ENCODE measurements around the gene SYT12. TPM values are rescaled to one million over a fixed set of nuclear protein-coding genes. Genes with fewer than 3 reads are reported as not detected.

The SYT12 gene
- total and polyA plus RNA-seq, 7 donors, result under 0.01 to 1.1 (median 0.92) TPM; not detected in 4

DNA sequence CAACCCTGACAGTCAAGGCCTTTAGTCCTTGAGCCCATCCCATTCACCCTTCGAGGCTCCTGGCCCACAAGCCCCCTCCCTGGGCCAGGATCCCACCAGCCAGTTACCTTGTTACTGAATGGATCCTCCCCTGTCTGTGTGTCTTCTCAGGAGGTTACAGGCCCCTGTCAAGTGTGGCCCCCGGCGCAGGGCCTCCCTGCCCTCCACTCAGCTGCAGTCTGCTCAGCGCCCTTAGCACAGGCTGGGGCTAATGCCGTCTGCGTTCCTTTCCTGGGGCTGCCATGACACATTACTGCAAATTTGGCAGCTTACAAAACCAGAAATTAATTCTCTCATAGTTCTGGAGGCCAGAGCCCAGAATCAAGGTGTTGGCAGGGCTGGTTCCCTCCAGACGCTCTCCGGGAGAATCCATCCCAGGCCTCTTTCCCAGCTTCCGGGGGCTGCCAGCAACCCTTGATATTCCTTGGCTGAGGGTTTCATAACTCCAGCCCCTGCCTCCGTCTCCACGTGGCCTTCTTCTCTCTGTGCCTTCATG is 9.4 kb upstream of the SYT12 start:
- TF ChIP-seq, protein P1, sequence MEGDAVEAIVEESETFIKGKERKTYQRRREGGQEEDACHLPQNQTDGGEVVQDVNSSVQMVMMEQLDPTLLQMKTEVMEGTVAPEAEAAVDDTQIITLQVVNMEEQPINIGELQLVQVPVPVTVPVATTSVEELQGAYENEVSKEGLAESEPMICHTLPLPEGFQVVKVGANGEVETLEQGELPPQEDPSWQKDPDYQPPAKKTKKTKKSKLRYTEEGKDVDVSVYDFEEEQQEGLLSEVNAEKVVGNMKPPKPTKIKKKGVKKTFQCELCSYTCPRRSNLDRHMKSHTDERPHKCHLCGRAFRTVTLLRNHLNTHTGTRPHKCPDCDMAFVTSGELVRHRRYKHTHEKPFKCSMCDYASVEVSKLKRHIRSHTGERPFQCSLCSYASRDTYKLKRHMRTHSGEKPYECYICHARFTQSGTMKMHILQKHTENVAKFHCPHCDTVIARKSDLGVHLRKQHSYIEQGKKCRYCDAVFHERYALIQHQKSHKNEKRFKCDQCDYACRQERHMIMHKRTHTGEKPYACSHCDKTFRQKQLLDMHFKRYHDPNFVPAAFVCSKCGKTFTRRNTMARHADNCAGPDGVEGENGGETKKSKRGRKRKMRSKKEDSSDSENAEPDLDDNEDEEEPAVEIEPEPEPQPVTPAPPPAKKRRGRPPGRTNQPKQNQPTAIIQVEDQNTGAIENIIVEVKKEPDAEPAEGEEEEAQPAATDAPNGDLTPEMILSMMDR (IDR thresholded peaks at IDR 0.05), result no peak
- TF ChIP-seq EP300 (IDR thresholded peaks at IDR 0.05) (no peak), POLR2A (IDR thresholded peaks at IDR 0.05) (no peak), POLR2AphosphoS5 (IDR thresholded peaks at IDR 0.05) (no peak)
- intact Hi-C loops (cut with DNase I), result no loop called here
- peaks cover 0 to 6% (median 0%) of the 10 kb centered on the region in 3 donors for H3K27me3 ChIP-seq
- no peak for DNase-seq
- no peak overlapping the region for H3K27ac ChIP-seq
- H3K4me1 ChIP-seq, result no peaks in the 10 kb centered on the region
- H3K9me3 ChIP-seq, result no peaks in the 10 kb centered on the region
- H3K4me3 ChIP-seq, result no peak overlapping the region
- H3K36me3 ChIP-seq, result no peaks in the 10 kb centered on the region
- 89% methylated on average over 11 of the region's 11 CpGs for WGBS, 2 donors

DNA sequence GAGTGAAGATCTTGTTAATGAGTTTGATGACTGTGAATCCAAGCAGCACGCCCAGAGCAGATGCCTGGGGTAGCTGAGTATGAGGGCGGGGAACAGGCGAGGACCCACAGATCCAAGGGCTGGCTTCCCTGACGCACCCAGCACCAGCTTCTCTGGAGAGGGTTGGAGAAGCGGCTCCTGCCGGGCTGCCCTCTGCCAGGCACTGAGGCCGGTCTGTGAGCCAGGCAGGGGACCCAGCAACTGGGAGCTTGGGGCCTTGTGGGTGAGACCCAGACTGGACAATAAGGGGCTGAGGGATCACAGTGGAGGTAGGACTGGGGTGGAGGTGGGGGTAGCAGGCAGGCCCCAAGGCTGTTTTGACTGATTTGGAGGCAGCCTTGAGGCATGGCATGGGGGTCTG is 8.6 kb upstream of the SYT12 start:
- H3K4me3 ChIP-seq, result no peak overlapping the region
- no peaks in the 10 kb centered on the region for H3K9me3 ChIP-seq
- H3K36me3 ChIP-seq, result no peaks in the 10 kb centered on the region
- intact Hi-C loops (cut with DNase I), result no loop called here
- H3K4me1 ChIP-seq, result no peaks in the 10 kb centered on the region
- TF ChIP-seq EP300 (IDR thresholded peaks at IDR 0.05) (no peak), POLR2AphosphoS5 (IDR thresholded peaks at IDR 0.05) (no peak), POLR2A (IDR thresholded peaks at IDR 0.05) (no peak)
- TF ChIP-seq, protein P1 (IDR thresholded peaks at IDR 0.05), result no peak
- peaks cover 0 to 6% (median 0%) of the 10 kb centered on the region in 3 donors for H3K27me3 ChIP-seq
- no peak for DNase-seq
- WGBS, 2 donors, result 94% methylated on average over 7 of the region's 7 CpGs
- H3K27ac ChIP-seq, result no peak overlapping the region

DNA sequence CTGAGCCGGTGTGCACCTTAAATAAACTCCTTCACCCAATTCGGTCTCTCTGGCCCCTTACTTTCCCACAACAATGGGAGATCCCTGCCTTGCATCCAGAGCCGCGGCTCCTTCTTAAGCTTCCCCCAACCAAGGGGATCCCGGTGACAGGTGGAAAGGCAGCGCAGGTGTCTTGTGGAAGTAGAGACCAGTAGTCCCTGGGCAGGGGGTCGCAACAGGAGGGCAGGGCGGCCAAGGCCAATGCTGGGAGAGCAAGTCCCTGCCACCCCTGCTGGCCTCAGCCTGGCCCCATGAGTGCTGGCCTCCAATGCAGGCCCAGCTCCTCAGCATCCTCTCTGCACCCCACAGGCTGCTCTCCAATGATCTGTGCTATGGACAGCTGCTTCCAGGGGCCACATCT is 7.9 kb upstream of the SYT12 start:
- H3K4me3 ChIP-seq, result no peak overlapping the region
- H3K4me1 ChIP-seq, result no peaks in the 10 kb centered on the region
- intact Hi-C loops (cut with DNase I), result no loop called here
- TF ChIP-seq, protein P1 (IDR thresholded peaks at IDR 0.05), result no peak
- TF ChIP-seq EP300 (IDR thresholded peaks at IDR 0.05) (no peak), POLR2AphosphoS5 (IDR thresholded peaks at IDR 0.05) (no peak), POLR2A (IDR thresholded peaks at IDR 0.05) (no peak)
- WGBS, 2 donors, result 93 to 96% methylated on average over 8 of the region's 8 CpGs
- H3K27me3 ChIP-seq, result peaks cover 0 to 6% (median 0%) of the 10 kb centered on the region in 3 donors
- H3K27ac ChIP-seq, result no peak overlapping the region
- no peak for DNase-seq
- H3K36me3 ChIP-seq, result no peaks in the 10 kb centered on the region
- no peaks in the 10 kb centered on the region for H3K9me3 ChIP-seq

DNA sequence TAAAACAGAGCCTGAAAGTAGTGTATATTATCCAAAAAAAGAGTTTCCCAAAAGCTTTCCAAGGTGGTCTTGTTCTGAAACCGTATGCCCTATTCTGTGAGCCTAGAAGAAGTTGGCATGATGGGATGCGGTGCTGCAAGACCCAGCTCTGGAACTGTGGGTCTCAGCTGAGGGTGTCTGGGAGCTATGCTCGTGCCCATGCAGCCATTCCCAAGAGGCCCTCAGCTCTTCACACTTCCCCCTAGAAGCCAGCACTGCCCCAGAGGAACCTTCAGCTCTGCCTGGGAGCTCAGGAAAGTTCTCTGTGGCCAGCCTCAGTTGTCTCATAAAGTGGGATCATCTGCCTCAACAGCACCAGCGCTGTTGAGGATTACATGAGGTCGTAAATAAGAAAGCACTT is 6.4 kb upstream of the SYT12 start:
- TF ChIP-seq, protein P1 (IDR thresholded peaks at IDR 0.05), result no peak
- TF ChIP-seq POLR2AphosphoS5 (IDR thresholded peaks at IDR 0.05), result no peak
- TF ChIP-seq POLR2A (IDR thresholded peaks at IDR 0.05), result no peak
- no peak for TF ChIP-seq EP300 (IDR thresholded peaks at IDR 0.05)
- Histone ChIP-seq H3K27me3 (peaks cover 0 to 6% (median 0%) of the 10 kb centered on the region in 3 donors), H3K27ac (no peak overlapping the region), H3K9me3 (no peaks in the 10 kb centered on the region), H3K36me3 (no peaks in the 10 kb centered on the region), H3K4me1 (no peaks in the 10 kb centered on the region), H3K4me3 (no peak overlapping the region)
- no peak for DNase-seq
- 83 to 85% methylated on average over 5 of the region's 5 CpGs for WGBS, 2 donors
- intact Hi-C loops (cut with DNase I), result no loop called here

DNA sequence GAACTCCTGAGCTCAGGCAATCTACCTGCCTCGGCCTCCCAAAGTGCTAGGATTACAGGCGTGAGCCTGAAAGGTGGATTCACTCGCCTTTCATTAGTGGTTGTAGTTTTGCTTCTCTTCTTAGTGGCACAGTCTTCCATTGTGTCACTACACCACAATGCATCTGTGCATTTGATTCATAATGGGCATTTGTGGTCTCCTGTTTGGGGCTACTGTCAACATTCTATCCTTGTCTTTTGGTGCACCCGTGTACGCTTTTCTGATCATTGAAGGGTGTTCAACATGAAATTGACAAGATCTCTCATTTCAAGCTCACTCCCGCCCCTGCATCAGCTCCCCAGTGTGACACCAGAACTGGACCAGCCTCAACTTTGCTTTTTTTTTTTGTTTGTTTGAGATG is 2.0 kb upstream of the SYT12 start:
- no peaks in the 10 kb centered on the region for H3K9me3 ChIP-seq
- TF ChIP-seq, protein P1 (IDR thresholded peaks at IDR 0.05), result no peak
- no peak for TF ChIP-seq POLR2A (IDR thresholded peaks at IDR 0.05)
- TF ChIP-seq POLR2AphosphoS5 (IDR thresholded peaks at IDR 0.05), result no peak
- no peak for TF ChIP-seq EP300 (IDR thresholded peaks at IDR 0.05)
- H3K36me3 ChIP-seq, result no peaks in the 10 kb centered on the region
- no peak for DNase-seq
- H3K4me3 ChIP-seq, result no peak overlapping the region
- intact Hi-C loops (cut with DNase I), result no loop called here
- H3K4me1 ChIP-seq, result peaks cover 0 to 20% (median 17%) of the 10 kb centered on the region in 4 donors
- 90 to 92% methylated on average over 6 of the region's 6 CpGs for WGBS, 2 donors
- no peak overlapping the region for H3K27ac ChIP-seq
- peaks cover 5 to 40% (median 25%) of the 10 kb centered on the region in 3 donors for H3K27me3 ChIP-seq

All from sigmoid colon (tissue), 7 donors.